ENCODE results near the gene USP4. TPM values are rescaled to one million over a fixed set of nuclear protein-coding genes. Genes with fewer than 3 reads are reported as not detected.

Gene USP4
- total and polyA plus RNA-seq, 8 donors: 17.7 to 37.1 (median 22.9) TPM

DNA sequence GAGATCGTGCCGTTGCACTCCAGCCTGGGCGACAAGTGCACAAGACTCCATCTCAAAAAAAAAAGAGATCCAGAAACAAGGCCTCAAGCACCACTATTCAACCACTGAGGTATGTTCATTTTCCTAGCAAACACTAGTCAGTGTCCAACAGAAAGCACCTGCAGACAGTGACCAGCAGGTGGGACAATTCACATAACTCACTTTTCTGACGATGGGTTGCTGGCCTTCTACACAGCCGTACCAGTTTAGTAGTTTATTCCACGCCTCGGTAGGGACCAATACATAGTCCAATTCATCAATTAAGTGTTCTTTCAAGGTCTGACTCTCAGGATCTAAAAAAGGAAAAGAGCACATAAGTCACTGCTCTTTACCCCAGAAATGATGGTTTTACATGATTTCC, 12.4 kb downstream of the USP4 start:
- 77 to 81% methylated on average over 7 of the region's 7 CpGs for WGBS, 2 donors
- no peak overlapping the region for H3K27ac ChIP-seq
- peaks cover 6 to 37% (median 11%) of the 10 kb centered on the region in 3 donors for H3K36me3 ChIP-seq
- ATAC-seq (peak in 1 of 4 donors; percentile 22), DNase-seq (no peak), FAIRE-seq (no peak)
- no peaks in the 10 kb centered on the region for H3K4me1 ChIP-seq
- no peak overlapping the region for H3K4me3 ChIP-seq
- no peaks in the 10 kb centered on the region for H3K27me3 ChIP-seq
- TF ChIP-seq, protein P1, sequence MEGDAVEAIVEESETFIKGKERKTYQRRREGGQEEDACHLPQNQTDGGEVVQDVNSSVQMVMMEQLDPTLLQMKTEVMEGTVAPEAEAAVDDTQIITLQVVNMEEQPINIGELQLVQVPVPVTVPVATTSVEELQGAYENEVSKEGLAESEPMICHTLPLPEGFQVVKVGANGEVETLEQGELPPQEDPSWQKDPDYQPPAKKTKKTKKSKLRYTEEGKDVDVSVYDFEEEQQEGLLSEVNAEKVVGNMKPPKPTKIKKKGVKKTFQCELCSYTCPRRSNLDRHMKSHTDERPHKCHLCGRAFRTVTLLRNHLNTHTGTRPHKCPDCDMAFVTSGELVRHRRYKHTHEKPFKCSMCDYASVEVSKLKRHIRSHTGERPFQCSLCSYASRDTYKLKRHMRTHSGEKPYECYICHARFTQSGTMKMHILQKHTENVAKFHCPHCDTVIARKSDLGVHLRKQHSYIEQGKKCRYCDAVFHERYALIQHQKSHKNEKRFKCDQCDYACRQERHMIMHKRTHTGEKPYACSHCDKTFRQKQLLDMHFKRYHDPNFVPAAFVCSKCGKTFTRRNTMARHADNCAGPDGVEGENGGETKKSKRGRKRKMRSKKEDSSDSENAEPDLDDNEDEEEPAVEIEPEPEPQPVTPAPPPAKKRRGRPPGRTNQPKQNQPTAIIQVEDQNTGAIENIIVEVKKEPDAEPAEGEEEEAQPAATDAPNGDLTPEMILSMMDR (IDR thresholded peaks at IDR 0.05): no peak
- intact Hi-C loops (cut with DNase I): no loop called here
- H3K9me3 ChIP-seq: no peaks in the 10 kb centered on the region

DNA sequence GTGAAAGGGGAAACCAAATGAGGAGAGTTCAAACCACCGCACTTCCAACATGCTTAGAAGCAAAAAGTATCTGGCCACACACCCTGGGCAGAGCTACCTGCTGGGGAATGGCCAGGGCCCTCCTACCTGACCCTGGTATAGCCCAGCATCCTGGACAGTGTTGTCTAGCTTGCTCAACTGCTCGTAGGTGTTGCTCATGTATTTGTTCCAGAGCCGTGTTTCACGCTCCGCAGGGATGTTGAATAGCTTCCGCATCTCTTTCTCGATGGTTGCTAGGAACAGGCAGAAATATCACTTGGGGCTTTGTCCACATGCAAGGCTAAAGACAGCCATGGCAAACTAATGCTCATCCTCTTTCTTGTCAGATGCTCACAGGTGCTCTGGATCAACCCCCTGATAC, 15.1 kb downstream of the USP4 start:
- ATAC-seq: peak in 2 of 4 donors; percentile 58 to 72
- 88 to 89% methylated on average over 7 of the region's 7 CpGs for WGBS, 2 donors
- TF ChIP-seq, protein P1 (IDR thresholded peaks at IDR 0.05): no peak
- Histone ChIP-seq H3K4me3 (no peak overlapping the region), H3K9me3 (no peaks in the 10 kb centered on the region), H3K27me3 (no peaks in the 10 kb centered on the region), H3K27ac (no peak overlapping the region), H3K4me1 (no peaks in the 10 kb centered on the region), H3K36me3 (peaks cover 6 to 63% (median 11%) of the 10 kb centered on the region in 3 donors)
- no peak for DNase-seq
- no peak for FAIRE-seq
- intact Hi-C loops (cut with DNase I): no loop called here

- peak in 1 of 6 donors; percentile 39 for DNase-seq
- intact Hi-C loops (cut with DNase I): no loop called here
- peaks cover 0 to 42% (median 7%) of the 10 kb centered on the region in 3 donors for H3K36me3 ChIP-seq
- ATAC-seq: no peak
- TF ChIP-seq, protein P1 (IDR thresholded peaks at IDR 0.05): no peak
- H3K4me3 ChIP-seq: no peak overlapping the region
- 94% methylated on average over 16 of the region's 16 CpGs for WGBS, 2 donors
- H3K4me1 ChIP-seq: no peaks in the 10 kb centered on the region
- FAIRE-seq: no peak
- no peaks in the 10 kb centered on the region for H3K27me3 ChIP-seq
- H3K27ac ChIP-seq: no peak overlapping the region
- no peaks in the 10 kb centered on the region for H3K9me3 ChIP-seq
These were observed 23.0 kb downstream of the USP4 start for GRCh38 chr3:49316696-49317457.

GRCh38 chr3:49313896-49314688, 25.8 kb downstream of the USP4 start:
- Histone ChIP-seq H3K27me3 (no peaks in the 10 kb centered on the region), H3K36me3 (peaks cover 0 to 40% (median 7%) of the 10 kb centered on the region in 3 donors), H3K27ac (no peak overlapping the region), H3K4me1 (no peaks in the 10 kb centered on the region), H3K9me3 (no peaks in the 10 kb centered on the region), H3K4me3 (no peak overlapping the region)
- FAIRE-seq (no peak), DNase-seq (no peak), ATAC-seq (no peak)
- intact Hi-C loops (cut with DNase I): no loop called here
- TF ChIP-seq, protein P1 (IDR thresholded peaks at IDR 0.05): no peak
- WGBS, 2 donors: 98 to 100% methylated on average over 1 of the region's 1 CpG
